A549 (cell line): ENCODE measurements around the gene ADGRD1. TPM values are rescaled to one million over a fixed set of nuclear protein-coding genes. Genes with fewer than 3 reads are reported as not detected.

Source experiments
- ATAC-seq, 2 experiments: fragments of 200-7000 bp in 1 of 2; fragments of >200 bp in 1 of 2; cut with Nextera tagmentation in 1 of 2; cut with Tn5 transposase in 1 of 2; 3 replicates each; pipeline versions ENCODE4 v1.8.0 to v1.9.1; 2018 to 2020; ENCODE audit warnings: mild to moderate bottlenecking in 1 of 2, moderate library complexity in 1 of 2
- CTCF ChIA-PET: fragments of 300-600 bp; sonication (Branson Sonifier 250); formaldehyde crosslinking; extraction: SDS; loops from one replicate; lab custom pipeline; 2021; ENCODE audit warnings: antibody characterized with exemption, inconsistent platforms; lab: Yijun Ruan, JAX
- POLR2A ChIA-PET: fragments of 350-600 bp; formaldehyde crosslinking; extraction: SDS; loops from one replicate; lab custom pipeline; 2021; ENCODE audit warnings: antibody characterized with exemption, inconsistent platforms; lab: Yijun Ruan, JAX
- DNase-seq, 2 experiments: peaks; one replicate each; pipeline versions ENCODE4 v3.0.0 to v3.0.0-alpha.2; 2011 to 2016; ENCODE audit warnings: low read depth in 1 of 2, low spot score in 1 of 2
- FAIRE-seq: peaks from 2 replicates; lab custom pipeline; 2011; peaks lifted over from hg19 to GRCh38; lab: Jason Lieb, UNC
- H3K27ac ChIP-seq, 2 experiments: fragments of >200 bp; sonication (Bioruptor Twin); formaldehyde crosslinking; 3 replicates each; pipeline ENCODE4 v1.5.1; 2016 to 2017
- H3K4me1 ChIP-seq: fragments of >200 bp; sonication (Bioruptor Twin); formaldehyde crosslinking; 3 replicates; pipeline ENCODE4 v1.6.1; 2016
- H3K4me2 ChIP-seq: fragments of >200 bp; sonication (Bioruptor Twin); formaldehyde crosslinking; 3 replicates; pipeline ENCODE4 v1.6.1; 2016
- H3K4me3 ChIP-seq: fragments of >200 bp; sonication (Bioruptor Twin); formaldehyde crosslinking; 3 replicates; pipeline ENCODE4 v1.5.1; 2016
- H3K9me3 ChIP-seq: fragments of >200 bp; sonication (Bioruptor Twin); formaldehyde crosslinking; 3 replicates; pipeline ENCODE4 v1.6.1; 2016
- BHLHE40 ChIP-seq: IDR thresholded peaks from 2 replicates; pipeline ENCODE4 v1.6.1; 2012; ENCODE audit warnings: low read depth, low read length, inconsistent platforms
- CEBPB ChIP-seq, 2 experiments: fragments of >200 bp in 1 of 2; sonication (Bioruptor Twin) in 1 of 2; formaldehyde crosslinking in 1 of 2; IDR thresholded peaks; 2 replicates each; pipeline ENCODE4 v1.6.1; 2012 to 2016
- EP300 ChIP-seq, 2 experiments: fragments of >200 bp; sonication (Bioruptor Twin); formaldehyde crosslinking; IDR thresholded peaks; 2 replicates in 1 of 2; 3 replicates in 1 of 2; pipeline ENCODE4 v1.6.1; 2016 to 2017
- ESRRA ChIP-seq: fragments of 150-350 bp; IDR thresholded peaks from 2 replicates; pipeline ENCODE4 v1.6.1; 2014; ENCODE audit warnings: mild to moderate bottlenecking, low read length, borderline replicate concordance
- FOXS1 ChIP-seq: fragments of 250-450 bp; sonication (Bioruptor Pico); IDR thresholded peaks from 2 replicates; pipeline ENCODE4 v1.5.0; 2020; ENCODE audit warnings: mild to moderate bottlenecking, moderate library complexity
- HES2 ChIP-seq: fragments of >200 bp; sonication (Bioruptor Twin); formaldehyde crosslinking; IDR thresholded peaks from 2 replicates; pipeline ENCODE4 v1.6.1; 2016
- HOXB5 ChIP-seq: fragments of 250-450 bp; sonication (Bioruptor Pico); IDR thresholded peaks from 2 replicates; pipeline ENCODE4 v1.5.0; 2020; ENCODE audit warnings: mild to moderate bottlenecking, moderate library complexity
- JUNB ChIP-seq: fragments of >200 bp; sonication (Bioruptor Twin); formaldehyde crosslinking; IDR thresholded peaks from 2 replicates; pipeline ENCODE4 v1.6.1; 2016
- KDM5A ChIP-seq: fragments of 200-600 bp; sonication (generic); IDR thresholded peaks from 2 replicates; pipeline ENCODE4 v1.6.1; 2016; ENCODE audit warnings: antibody characterized with exemption, mild to moderate bottlenecking
- MAFK ChIP-seq: fragments of 450-650 bp; IDR thresholded peaks from 2 replicates; pipeline ENCODE4 v1.6.1; 2014; ENCODE audit not compliant: partially characterized antibody
- MAZ ChIP-seq: fragments of 150-350 bp; IDR thresholded peaks from 2 replicates; pipeline ENCODE4 v1.6.1; 2014; ENCODE audit warnings: antibody characterized with exemption, low read depth, low read length, borderline replicate concordance
- NFE2L2 ChIP-seq: fragments of 150-350 bp; conservative IDR thresholded peaks from 2 replicates; pipeline ENCODE4 v1.6.1; 2014; ENCODE audit warnings: low read length
- NPAS2 ChIP-seq: fragments of 250-450 bp; sonication (Bioruptor Pico); IDR thresholded peaks from 2 replicates; pipeline ENCODE4 v1.8.0; 2022; ENCODE audit warnings: mild to moderate bottlenecking, moderate library complexity, borderline replicate concordance
- NR3C1 ChIP-seq: fragments of >200 bp; sonication (Bioruptor Twin); formaldehyde crosslinking; IDR thresholded peaks from 3 replicates; pipeline ENCODE4 v1.6.1; 2017
- PHF8 ChIP-seq: fragments of 200-600 bp; sonication (generic); IDR thresholded peaks from 2 replicates; pipeline ENCODE4 v1.6.1; 2016; ENCODE audit warnings: low read depth, mild to moderate bottlenecking, antibody characterized with exemption, moderate library complexity, borderline replicate concordance
- POLR2A ChIP-seq: IDR thresholded peaks from 2 replicates; pipeline ENCODE4 v1.6.1; 2012; ENCODE audit warnings: mild to moderate bottlenecking, low read length
- POLR2AphosphoS2 ChIP-seq: conservative IDR thresholded peaks from 2 replicates; pipeline ENCODE4 v1.6.1; 2012; ENCODE audit warnings: low read length, improper control_type of control experiment, inconsistent platforms
- RCOR1 ChIP-seq: fragments of 150-350 bp; IDR thresholded peaks from 2 replicates; pipeline ENCODE4 v1.6.1; 2014; ENCODE audit warnings: antibody characterized with exemption, low read length, low read depth
- SREBF2 ChIP-seq: fragments of 450-650 bp; IDR thresholded peaks from 2 replicates; pipeline ENCODE4 v1.6.1; 2014; ENCODE audit warnings: mild to moderate bottlenecking, moderate library complexity
- TFCP2L1 ChIP-seq: fragments of 250-450 bp; sonication (Bioruptor Pico); IDR thresholded peaks from 2 replicates; pipeline ENCODE4 v1.5.0; 2021; ENCODE audit warnings: mild to moderate bottlenecking
- TP53 ChIP-seq: fragments of 250-450 bp; sonication (Bioruptor Pico); IDR thresholded peaks from 2 replicates; pipeline ENCODE4 v1.5.0; 2021; ENCODE audit warnings: mild to moderate bottlenecking, moderate library complexity
- ZSCAN20 ChIP-seq: fragments of 250-450 bp; sonication (Bioruptor Pico); IDR thresholded peaks from 2 replicates; pipeline ENCODE4 v1.8.0; 2022; ENCODE audit warnings: mild to moderate bottlenecking, moderate library complexity
- WGBS: methylation state at CpG from one replicate; pipeline ENCODE4 v1.1.6; 2017; ENCODE audit errors: missing lambda C conversion rate; 5-methylcytosine and 5-hydroxymethylcytosine counted together
- polyA plus RNA-seq, 4 experiments: library from polyadenylated mRNA; depleted of rRNA in 3 of 4; stranded (reverse); fragments of >200 nt; fragmentation: RNase III in 1 of 4; extraction: RNeasy Plus Mini Kit Qiagen cat#74134 plus additional on column Dnase treatment in 1 of 4; gene quantifications; 2 replicates in 3 of 4; 3 replicates in 1 of 4; pipeline ENCODE4 v1.2.3, GENCODE V29; 2011 to 2017
- TF ChIP-seq, protein P1 (sequence below): fragments of 150-350 bp; IDR thresholded peaks from 2 replicates; pipeline ENCODE4 v1.6.1; 2014; ENCODE audit warnings: low read depth, mild to moderate bottlenecking, low read length
- TF ChIP-seq, protein P2 (sequence below): fragments of >200 bp; sonication (Bioruptor Twin); formaldehyde crosslinking; IDR thresholded peaks from 3 replicates; pipeline ENCODE4 v1.6.1; 2016

The ADGRD1 gene
- polyA plus RNA-seq, 2 of the 4 experiments (the other 2 are of a cell fraction): 0.36 to 1.5 TPM

DNA sequence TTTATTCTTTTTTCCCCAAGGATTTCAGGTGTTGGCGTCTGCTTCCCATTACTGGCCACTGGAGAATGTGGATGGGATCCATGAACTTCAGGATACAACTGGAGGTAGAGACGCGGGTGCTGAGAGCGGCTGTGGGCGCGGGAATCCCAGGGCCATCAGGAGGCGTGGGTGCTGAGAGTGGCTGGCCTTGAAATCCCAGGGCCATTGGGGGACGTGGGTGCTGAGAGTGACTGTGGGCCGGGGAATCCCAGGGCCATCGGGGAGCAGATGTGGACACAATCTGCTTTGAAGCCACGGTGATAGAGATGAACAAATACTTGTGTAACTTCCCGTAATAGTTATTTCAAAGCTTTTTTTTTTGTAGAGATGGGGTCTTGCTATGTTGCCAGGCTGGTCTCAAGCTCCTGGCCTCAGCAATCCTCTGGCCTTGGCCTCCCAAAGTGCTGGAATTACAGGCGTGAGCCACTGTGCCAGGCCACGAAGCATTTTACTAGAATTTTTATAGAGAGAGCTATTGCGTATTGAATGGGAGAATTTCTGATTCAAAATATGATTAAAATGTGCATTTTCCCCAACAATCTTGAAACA lies 12.8 kb downstream of the ADGRD1 start:
- H3K9me3 ChIP-seq: no peaks in the 10 kb centered on the region
- no peak overlapping the region for H3K4me3 ChIP-seq
- 74% methylated on average over 15 of the region's 15 CpGs for WGBS
- H3K4me1 ChIP-seq: no peaks in the 10 kb centered on the region
- TF ChIP-seq JUNB: no peak
- TF ChIP-seq KDM5A: no peak
- no peak for TF ChIP-seq HOXB5
- TF ChIP-seq POLR2A: no peak
- TF ChIP-seq NR3C1: no peak
- POLR2A ChIA-PET: no interaction called here
- H3K27ac ChIP-seq: no peak overlapping the region
- ATAC-seq (no peak), FAIRE-seq (no peak), DNase-seq (no peak)
- H3K4me2 ChIP-seq: no peak overlapping the region
- CTCF ChIA-PET: no interaction called here

DNA sequence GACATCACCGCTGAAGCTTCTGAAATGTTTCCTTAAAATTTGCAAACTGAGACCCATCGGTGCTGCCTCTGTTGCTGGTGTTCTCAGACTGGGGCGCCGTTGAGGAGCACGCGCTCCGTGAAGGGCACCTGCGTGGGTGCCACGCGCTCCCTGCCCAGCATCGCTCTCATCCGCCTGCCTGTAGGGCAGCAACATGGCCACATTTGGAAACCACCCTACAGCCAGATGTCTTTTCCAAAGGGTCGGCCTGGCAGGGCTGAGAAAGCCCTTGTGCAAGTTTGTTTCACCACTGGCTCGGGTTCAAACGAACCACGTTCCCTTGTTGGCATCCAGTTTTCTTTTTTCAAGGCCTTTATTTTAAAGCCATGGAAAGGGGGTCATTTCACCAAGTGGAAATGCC lies 13.9 kb downstream of the ADGRD1 start:
- no peak for TF ChIP-seq EP300 (IDR thresholded peaks at IDR 0.05)
- TF ChIP-seq ESRRA: no peak
- TF ChIP-seq TP53 (CRISPR knock-in tag): no peak
- TF ChIP-seq POLR2A: no peak
- no peak for TF ChIP-seq POLR2AphosphoS2
- TF ChIP-seq FOXS1 (CRISPR knock-in tag): no peak
- no peak for TF ChIP-seq PHF8
- TF ChIP-seq TFCP2L1 (CRISPR knock-in tag): no peak
- TF ChIP-seq, protein P1, sequence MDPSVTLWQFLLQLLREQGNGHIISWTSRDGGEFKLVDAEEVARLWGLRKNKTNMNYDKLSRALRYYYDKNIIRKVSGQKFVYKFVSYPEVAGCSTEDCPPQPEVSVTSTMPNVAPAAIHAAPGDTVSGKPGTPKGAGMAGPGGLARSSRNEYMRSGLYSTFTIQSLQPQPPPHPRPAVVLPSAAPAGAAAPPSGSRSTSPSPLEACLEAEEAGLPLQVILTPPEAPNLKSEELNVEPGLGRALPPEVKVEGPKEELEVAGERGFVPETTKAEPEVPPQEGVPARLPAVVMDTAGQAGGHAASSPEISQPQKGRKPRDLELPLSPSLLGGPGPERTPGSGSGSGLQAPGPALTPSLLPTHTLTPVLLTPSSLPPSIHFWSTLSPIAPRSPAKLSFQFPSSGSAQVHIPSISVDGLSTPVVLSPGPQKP: no peak
- TF ChIP-seq HES2: no peak
- TF ChIP-seq BHLHE40: no peak
- TF ChIP-seq SREBF2: no peak
- TF ChIP-seq HOXB5: no peak
- TF ChIP-seq CEBPB (IDR thresholded peaks at IDR 0.05): no peak
- TF ChIP-seq MAFK: no peak
- no peak for TF ChIP-seq ZSCAN20
- H3K27ac ChIP-seq: no peak overlapping the region
- no peak overlapping the region for H3K4me3 ChIP-seq
- FAIRE-seq: no peak
- no peak overlapping the region for H3K4me2 ChIP-seq
- POLR2A ChIA-PET: no interaction called here
- H3K4me1 ChIP-seq: no peaks in the 10 kb centered on the region
- 61% methylated on average over 16 of the region's 16 CpGs for WGBS
- no peak for ATAC-seq
- CTCF ChIA-PET: no interaction called here
- DNase-seq: no peak
- H3K9me3 ChIP-seq: no peaks in the 10 kb centered on the region

DNA sequence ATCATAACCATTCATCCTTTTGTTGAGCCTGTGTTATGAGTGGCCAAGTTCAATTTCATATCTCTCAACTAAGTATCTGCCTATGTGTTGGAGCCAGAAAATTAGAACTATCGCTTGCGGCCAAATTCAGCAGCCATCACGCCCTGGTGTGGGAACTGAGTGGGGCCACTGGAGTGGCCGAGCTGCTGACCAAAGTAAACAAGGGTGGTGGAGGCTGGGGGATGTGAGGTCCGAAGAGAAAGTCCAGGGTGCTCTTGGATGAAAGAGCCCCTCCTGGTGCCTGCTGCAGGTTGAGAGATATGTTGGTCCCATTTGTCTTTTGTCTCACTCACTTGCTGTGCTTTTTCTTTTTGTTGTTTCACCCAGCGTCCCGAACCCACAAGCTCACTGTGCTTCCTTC lies 14.9 kb downstream of the ADGRD1 start:
- Histone ChIP-seq H3K27ac (no peak overlapping the region), H3K4me3 (no peak overlapping the region), H3K4me2 (no peak overlapping the region), H3K4me1 (no peaks in the 10 kb centered on the region), H3K9me3 (no peaks in the 10 kb centered on the region)
- DNase-seq (no peak), FAIRE-seq (no peak), ATAC-seq (no peak)
- no peak for TF ChIP-seq NFE2L2
- TF ChIP-seq RCOR1: no peak
- no peak for TF ChIP-seq EP300 (IDR thresholded peaks at IDR 0.05)
- TF ChIP-seq CEBPB (IDR thresholded peaks at IDR 0.05): no peak
- no peak for TF ChIP-seq JUNB
- TF ChIP-seq, protein P2, sequence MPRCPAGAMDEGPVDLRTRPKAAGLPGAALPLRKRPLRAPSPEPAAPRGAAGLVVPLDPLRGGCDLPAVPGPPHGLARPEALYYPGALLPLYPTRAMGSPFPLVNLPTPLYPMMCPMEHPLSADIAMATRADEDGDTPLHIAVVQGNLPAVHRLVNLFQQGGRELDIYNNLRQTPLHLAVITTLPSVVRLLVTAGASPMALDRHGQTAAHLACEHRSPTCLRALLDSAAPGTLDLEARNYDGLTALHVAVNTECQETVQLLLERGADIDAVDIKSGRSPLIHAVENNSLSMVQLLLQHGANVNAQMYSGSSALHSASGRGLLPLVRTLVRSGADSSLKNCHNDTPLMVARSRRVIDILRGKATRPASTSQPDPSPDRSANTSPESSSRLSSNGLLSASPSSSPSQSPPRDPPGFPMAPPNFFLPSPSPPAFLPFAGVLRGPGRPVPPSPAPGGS: no peak
- TF ChIP-seq NPAS2: no peak
- TF ChIP-seq MAFK: no peak
- no peak for TF ChIP-seq KDM5A
- no peak for TF ChIP-seq MAZ
- ChIA-PET CTCF (no interaction called here), POLR2A (no interaction called here)
- 30% methylated on average over 7 of the region's 7 CpGs for WGBS
